Parathyroid adenoma (tissue), 2 donors: ENCODE measurements around the gene NDUFC2.
"Not testable (repeated sequence)": the region's sequence is repeated elsewhere in the genome, so short reads cannot be mapped to it uniquely, and the experiment has no call there.

ENCODE experiments used
- H2AFZ ChIP-seq: fragments of 300-600 bp; sonication (generic); one replicate; pipeline ENCODE4 v1.7.0; 2017; ENCODE audit warnings: antibody characterized with exemption, mild to moderate bottlenecking
- H3K27ac ChIP-seq: fragments of 300-600 bp; sonication (generic); one replicate; pipeline ENCODE4 v1.7.0; 2017
- H3K27me3 ChIP-seq: fragments of 300-600 bp; sonication (generic); one replicate; pipeline ENCODE4 v1.7.0; 2017; ENCODE audit warnings: low read length; ENCODE audit not compliant: control insufficient read depth, insufficient read depth
- H3K36me3 ChIP-seq: fragments of 300-600 bp; sonication (generic); one replicate; pipeline ENCODE4 v1.7.0; 2017; ENCODE audit warnings: low read length; ENCODE audit not compliant: control insufficient read depth, insufficient read depth
- H3K4me1 ChIP-seq: fragments of 300-600 bp; sonication (generic); one replicate; pipeline ENCODE4 v1.7.0; 2017; ENCODE audit warnings: control low read depth
- H3K4me2 ChIP-seq: fragments of 300-600 bp; sonication (generic); one replicate; pipeline ENCODE4 v1.7.0; 2017; ENCODE audit warnings: low read length
- H3K4me3 ChIP-seq: fragments of 300-600 bp; sonication (generic); one replicate; pipeline ENCODE4 v1.7.0; 2017; ENCODE audit warnings: low read depth, low read length
- H3K79me2 ChIP-seq: fragments of 300-600 bp; sonication (generic); one replicate; pipeline ENCODE4 v1.7.0; 2017; ENCODE audit warnings: control low read depth
- H3K9ac ChIP-seq: fragments of 300-600 bp; sonication (generic); one replicate; pipeline ENCODE4 v1.7.0; 2017; ENCODE audit warnings: mild to moderate bottlenecking
- H3K9me3 ChIP-seq: fragments of 300-600 bp; sonication (generic); one replicate; pipeline ENCODE4 v1.7.0; 2017; ENCODE audit warnings: low read length; ENCODE audit not compliant: control insufficient read depth
- CTCF ChIP-seq: fragments of 300-600 bp; sonication (generic); IDR thresholded peaks from one replicate; pipeline ENCODE4 v1.7.0; 2017; ENCODE audit warnings: antibody characterized with exemption, mild to moderate bottlenecking
- donor health status: primary hyperparathyroidism.

NDUFC2 gene

DNA sequence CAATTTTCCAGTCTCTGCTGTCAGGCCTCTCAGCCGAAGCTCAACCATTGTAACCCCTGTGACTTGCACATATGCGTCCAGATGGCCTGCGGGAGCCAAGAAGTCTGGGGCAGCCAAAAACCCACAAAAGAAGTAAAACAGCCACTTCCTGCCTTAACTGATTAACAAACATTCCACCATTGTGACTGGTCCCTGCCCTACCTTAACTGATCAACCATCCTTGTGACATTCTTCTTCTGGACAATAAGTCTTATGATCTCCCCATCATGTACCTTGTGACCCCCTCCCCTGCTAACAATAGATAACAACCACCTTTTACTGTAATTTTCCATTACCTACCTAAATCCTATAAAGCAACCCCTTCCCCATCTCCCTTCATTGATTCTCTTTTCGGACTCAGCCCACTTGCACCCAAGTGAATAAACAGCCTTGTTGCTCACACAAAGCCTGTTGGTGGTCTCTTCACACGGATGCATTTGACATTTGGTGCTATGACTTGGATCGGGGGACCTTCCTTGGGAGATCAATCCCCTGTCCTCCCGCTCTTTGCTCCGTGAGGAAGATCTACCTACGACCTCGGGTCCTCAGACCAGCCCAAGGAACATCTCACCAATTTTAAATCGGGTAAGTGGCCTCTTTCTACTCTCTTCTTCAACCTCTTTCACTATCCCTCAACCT is 1.3 kb upstream of the NDUFC2 start:
- Histone ChIP-seq H3K9me3 (no peaks in the 10 kb centered on the region), H2AFZ (peak overlapping the region; percentile 83), H3K27me3 (no peaks in the 10 kb centered on the region), H3K79me2 (peaks cover 19% of the 10 kb centered on the region), H3K36me3 (no peaks in the 10 kb centered on the region), H3K9ac (no peak overlapping the region), H3K27ac (no peak overlapping the region), H3K4me3 (no peak overlapping the region), H3K4me1 (peaks cover 5% of the 10 kb centered on the region), H3K4me2 (no peak overlapping the region)
- TF ChIP-seq CTCF = no peak

- Histone ChIP-seq H2AFZ (peak overlapping the region; percentile 83), H3K4me2 (peak overlapping the region; percentile 56), H3K27me3 (no peaks in the 10 kb centered on the region), H3K4me1 (peaks cover 5% of the 10 kb centered on the region), H3K79me2 (peaks cover 21% of the 10 kb centered on the region), H3K36me3 (no peaks in the 10 kb centered on the region), H3K27ac (peak overlapping the region; percentile 84), H3K4me3 (peak overlapping the region; percentile 84), H3K9me3 (no peaks in the 10 kb centered on the region), H3K9ac (no peak overlapping the region)
- no peak for TF ChIP-seq CTCF
Observed at GRCh38 chr11:78080084-78080817, 589 bp upstream of the NDUFC2 start.

DNA sequence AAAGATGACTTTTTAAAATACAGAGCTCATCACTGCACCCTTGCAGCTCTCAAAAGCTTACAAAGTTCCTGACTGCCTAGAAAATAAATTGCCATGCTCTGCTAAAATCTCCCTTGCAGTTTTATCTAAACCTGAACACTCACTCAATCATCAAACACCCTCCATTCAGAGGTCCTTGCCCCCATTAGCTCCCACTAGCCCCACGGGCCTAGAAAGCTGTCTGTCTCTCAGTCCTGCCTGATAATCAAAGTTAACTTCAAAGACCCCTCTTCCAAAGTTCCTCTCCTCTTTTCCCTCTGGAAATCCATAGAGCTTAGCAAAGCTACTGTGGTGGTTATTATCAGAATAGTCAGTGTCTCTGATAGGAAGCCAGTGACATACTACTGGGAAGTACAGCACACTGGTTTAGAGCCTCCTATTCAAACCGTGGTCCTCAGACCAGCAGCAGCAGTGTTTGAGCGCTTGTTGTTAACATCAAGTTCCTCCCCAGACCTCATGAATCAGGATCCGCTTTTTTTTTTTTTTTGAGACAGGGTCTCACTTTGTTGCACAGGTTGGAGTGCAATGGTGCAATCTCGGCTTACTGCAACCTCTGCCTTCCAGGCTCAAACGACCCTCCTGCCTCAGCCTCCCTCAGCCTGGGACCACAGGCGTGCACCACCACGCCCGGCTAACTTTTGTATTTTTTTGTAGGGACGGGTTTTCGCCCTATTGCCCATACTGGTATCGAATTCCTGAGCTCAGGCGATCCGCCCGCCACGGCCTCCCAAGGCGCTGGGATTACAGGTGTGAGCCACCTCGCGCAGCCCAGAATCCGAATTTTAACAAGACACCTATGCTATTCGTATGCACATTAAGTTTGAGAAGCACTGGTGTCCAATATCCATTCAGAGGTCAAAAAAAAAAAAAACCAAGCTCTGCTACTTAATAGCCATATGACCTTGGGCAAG is 1.2 kb downstream of the NDUFC2 start:
- no peak overlapping the region for H2AFZ ChIP-seq
- no peaks in the 10 kb centered on the region for H3K36me3 ChIP-seq
- peak overlapping the region; percentile 80 for H3K9ac ChIP-seq
- H3K4me1 ChIP-seq = peaks cover 5% of the 10 kb centered on the region
- no peaks in the 10 kb centered on the region for H3K9me3 ChIP-seq
- H3K27me3 ChIP-seq = no peaks in the 10 kb centered on the region
- H3K79me2 ChIP-seq = peaks cover 21% of the 10 kb centered on the region
- no peak overlapping the region for H3K27ac ChIP-seq
- TF ChIP-seq CTCF = no peak
- peak overlapping the region; percentile 84 for H3K4me3 ChIP-seq
- H3K4me2 ChIP-seq = peak overlapping the region; percentile 78

DNA sequence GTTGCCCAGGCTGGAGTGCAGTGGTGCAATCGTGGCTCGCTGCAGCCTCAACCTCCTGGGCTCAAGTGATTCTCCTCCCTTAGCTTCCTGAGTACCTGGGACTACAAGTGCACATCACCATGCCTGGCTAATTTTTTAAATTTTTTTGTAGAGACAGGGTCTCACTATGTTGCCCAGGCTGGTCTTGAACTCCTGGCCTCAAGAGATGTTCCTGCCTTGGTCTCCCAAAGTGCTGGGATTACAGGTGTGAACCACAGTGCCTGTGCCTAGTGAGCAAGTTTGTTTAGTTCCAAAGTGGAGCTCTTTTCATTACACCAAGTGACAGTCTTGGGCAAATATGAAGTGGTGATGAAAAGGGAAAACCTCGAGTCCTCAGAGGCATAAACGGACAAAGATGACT is 2.1 kb downstream of the NDUFC2 start:
- not testable (repeated sequence) for H3K9ac ChIP-seq, H2AFZ ChIP-seq, H3K27me3 ChIP-seq, H3K4me1 ChIP-seq, H3K36me3 ChIP-seq, H3K27ac ChIP-seq, H3K9me3 ChIP-seq
- Histone ChIP-seq H3K79me2 (peaks cover 21% of the 10 kb centered on the region), H3K4me2 (peak overlapping the region; percentile 78), H3K4me3 (peak overlapping the region; percentile 84)
